HTERT RPE-1 (cell line): ENCODE results near the gene LPIN1.
"Not testable (repeated sequence)": the region's sequence is repeated elsewhere in the genome, so short reads cannot be mapped to it uniquely, and the experiment has no call there.

Experiments used
- in situ Hi-C: fragments of 300-500 bp; cut with MboI; formaldehyde crosslinking; loops from 4 replicates; pipeline ENCODE4 v1.14.3; 2020; ENCODE audit warnings: low sequenced_read_pairs

LPIN1 gene

GRCh38 chr2:11759182-11759975 is 12.9 kb downstream of the LPIN1 start:
- in situ Hi-C loops: not testable (repeated sequence)

- in situ Hi-C loops: no loop called here
These were observed 14.8 kb downstream of the LPIN1 start for GRCh38 chr2:11761259-11761658.

- in situ Hi-C loops: no loop called here
These were observed 15.6 kb downstream of the LPIN1 start for GRCh38 chr2:11762031-11762430.

GRCh38 chr2:11762799-11763461 is 16.5 kb downstream of the LPIN1 start:
- in situ Hi-C loops: no loop called here

GRCh38 chr2:11764359-11764758 is 17.9 kb downstream of the LPIN1 start:
- in situ Hi-C loops: no loop called here

- in situ Hi-C loops: no loop called here
These were observed 18.5 kb downstream of the LPIN1 start for GRCh38 chr2:11764920-11765319.

GRCh38 chr2:11765501-11765900 is 19.1 kb downstream of the LPIN1 start:
- in situ Hi-C loops: no loop called here

- in situ Hi-C loops: no loop called here
These were observed 19.6 kb downstream of the LPIN1 start for GRCh38 chr2:11766016-11766415.

- in situ Hi-C loops: no loop called here
These were observed 21.3 kb downstream of the LPIN1 start for GRCh38 chr2:11767779-11768178.

- in situ Hi-C loops: no loop called here
These were observed 22.5 kb downstream of the LPIN1 start for GRCh38 chr2:11768946-11769345.

GRCh38 chr2:11769516-11769915 is 23.1 kb downstream of the LPIN1 start:
- in situ Hi-C loops: no loop called here

- in situ Hi-C loops: no loop called here
These were observed 24.2 kb downstream of the LPIN1 start for GRCh38 chr2:11770531-11771188.

GRCh38 chr2:11771971-11772615 is 25.7 kb downstream of the LPIN1 start:
- in situ Hi-C loops: no loop called here

GRCh38 chr2:11773111-11773510 is 26.7 kb downstream of the LPIN1 start:
- in situ Hi-C loops: no loop called here

- in situ Hi-C loops: no loop called here
These were observed 27.5 kb downstream of the LPIN1 start for GRCh38 chr2:11773747-11774525.

- in situ Hi-C loops: no loop called here
These were observed 28.2 kb downstream of the LPIN1 start for GRCh38 chr2:11774600-11774999.

- in situ Hi-C loops: no loop called here
These were observed 29.0 kb downstream of the LPIN1 start for GRCh38 chr2:11775384-11775783.

- in situ Hi-C loops: no loop called here
These were observed 30.8 kb downstream of the LPIN1 start for GRCh38 chr2:11777066-11777782.

GRCh38 chr2:11777886-11778415 is 31.5 kb downstream of the LPIN1 start:
- in situ Hi-C loops: no loop called here

GRCh38 chr2:11778416-11778815 is 32.0 kb downstream of the LPIN1 start:
- in situ Hi-C loops: no loop called here
